HK-2 (cell line): ENCODE measurements around the gene KCNMA1.
"Not testable (repeated sequence)": the region's sequence is repeated elsewhere in the genome, so short reads cannot be mapped to it uniquely, and the experiment has no call there.

Experiments used
- DNase-seq: peaks from one replicate; pipeline ENCODE4 v3.0.0-alpha.2; 2018; ENCODE audit not compliant: unreplicated experiment

Gene KCNMA1

GRCh38 chr10:77664008-77664407 is 26.4 kb upstream of the KCNMA1 start:
- DNase-seq: no peak

GRCh38 chr10:77661674-77662073 is 24.1 kb upstream of the KCNMA1 start:
- no peak for DNase-seq

GRCh38 chr10:77661100-77661499 is 23.5 kb upstream of the KCNMA1 start:
- no peak for DNase-seq

GRCh38 chr10:77659046-77659670 is 21.6 kb upstream of the KCNMA1 start:
- not testable (repeated sequence) for DNase-seq

GRCh38 chr10:77653210-77653609 is 15.6 kb upstream of the KCNMA1 start:
- DNase-seq: no peak

GRCh38 chr10:77649333-77650331 is 12.0 kb upstream of the KCNMA1 start:
- no peak for DNase-seq

GRCh38 chr10:77648472-77648871 is 10.9 kb upstream of the KCNMA1 start:
- DNase-seq: no peak

- DNase-seq: no peak
Measured at GRCh38 chr10:77647543-77648293, 10.1 kb upstream of the KCNMA1 start.

- DNase-seq: no peak
Measured at GRCh38 chr10:77644557-77645243, 7.1 kb upstream of the KCNMA1 start.

GRCh38 chr10:77643795-77644468 is 6.3 kb upstream of the KCNMA1 start:
- peak; percentile 42 for DNase-seq

- peak; percentile 69 for DNase-seq
Measured at GRCh38 chr10:77641788-77642397, 4.3 kb upstream of the KCNMA1 start.

GRCh38 chr10:77641344-77641743 is 3.7 kb upstream of the KCNMA1 start:
- DNase-seq: no peak

GRCh38 chr10:77640167-77640566 is 2.6 kb upstream of the KCNMA1 start:
- no peak for DNase-seq

GRCh38 chr10:77639756-77640155 is 2.1 kb upstream of the KCNMA1 start:
- no peak for DNase-seq

- DNase-seq: peak; percentile 69
Measured at GRCh38 chr10:77638321-77639101, 903 bp upstream of the KCNMA1 start.

GRCh38 chr10:77636967-77637531 is 559 bp downstream of the KCNMA1 start:
- peak; percentile 42 for DNase-seq

- peak; percentile 46 for DNase-seq
Measured at GRCh38 chr10:77636282-77636966, 1.2 kb downstream of the KCNMA1 start.

- DNase-seq: peak; percentile 30
Measured at GRCh38 chr10:77635402-77636227, 2.0 kb downstream of the KCNMA1 start.
